Stomach (tissue), 4 donors: Measurements from ENCODE around the gene ARHGEF39.

Experiments
- POLR2A ChIP-seq, 4 donors: fragments of 450-650 bp; IDR thresholded peaks; one replicate each; pipeline ENCODE4 v1.6.1; 2016; ENCODE audit warnings: antibody characterized with exemption in 4 of 4, control low read depth in 2 of 4, mild to moderate bottlenecking in 1 of 4, moderate library complexity in 1 of 4
- POLR2AphosphoS5 ChIP-seq, 3 donors: sonication (generic); formaldehyde crosslinking; IDR thresholded peaks; one replicate each; pipeline ENCODE4 v1.6.1; 2016; ENCODE audit warnings: antibody characterized with exemption in 3 of 3
- TF ChIP-seq, protein P1 (sequence below), 7 experiments: fragments of 450-650 bp in 4 of 7; fragments of 200-600 bp in 3 of 7; sonication (generic) in 3 of 7; IDR thresholded peaks; one replicate each; pipeline ENCODE4 v1.5.1; 2016 to 2019; ENCODE audit warnings: antibody characterized with exemption in 7 of 7, control low read depth in 2 of 7, mild to moderate bottlenecking in 1 of 7

DNA sequence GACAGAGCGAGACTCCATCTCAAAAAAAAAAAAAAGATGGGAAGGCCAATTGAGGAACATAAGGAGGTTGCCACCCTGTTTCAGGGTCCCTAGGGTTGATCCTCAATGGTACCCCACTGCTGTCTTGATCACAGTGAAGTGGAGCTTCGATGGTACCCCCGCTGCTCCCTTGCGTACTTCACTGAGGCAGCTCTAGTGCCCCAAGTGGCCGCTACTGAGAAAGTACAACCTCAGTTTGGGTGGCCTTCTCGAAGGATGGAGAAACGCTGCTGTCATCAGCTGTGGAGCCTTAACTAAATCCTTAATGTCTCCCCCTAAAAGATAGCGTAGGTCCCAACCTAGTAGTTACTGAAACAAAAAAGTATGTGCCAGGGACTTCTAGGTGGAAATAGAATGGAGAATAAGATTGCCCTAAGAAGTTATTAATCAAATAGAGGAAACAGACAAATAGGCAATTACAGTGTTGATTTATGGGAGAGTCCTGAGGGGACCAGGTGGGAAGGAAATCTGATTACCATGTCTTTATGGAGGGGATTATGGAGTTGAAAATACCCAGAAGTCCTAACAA is 53.7 kb downstream of the ARHGEF39 start:
- TF ChIP-seq POLR2AphosphoS5 (IDR thresholded peaks at IDR 0.05) (peak in 1 of 3 donors; percentile 16), POLR2A (IDR thresholded peaks at IDR 0.05) (no peak)
- TF ChIP-seq, protein P1, sequence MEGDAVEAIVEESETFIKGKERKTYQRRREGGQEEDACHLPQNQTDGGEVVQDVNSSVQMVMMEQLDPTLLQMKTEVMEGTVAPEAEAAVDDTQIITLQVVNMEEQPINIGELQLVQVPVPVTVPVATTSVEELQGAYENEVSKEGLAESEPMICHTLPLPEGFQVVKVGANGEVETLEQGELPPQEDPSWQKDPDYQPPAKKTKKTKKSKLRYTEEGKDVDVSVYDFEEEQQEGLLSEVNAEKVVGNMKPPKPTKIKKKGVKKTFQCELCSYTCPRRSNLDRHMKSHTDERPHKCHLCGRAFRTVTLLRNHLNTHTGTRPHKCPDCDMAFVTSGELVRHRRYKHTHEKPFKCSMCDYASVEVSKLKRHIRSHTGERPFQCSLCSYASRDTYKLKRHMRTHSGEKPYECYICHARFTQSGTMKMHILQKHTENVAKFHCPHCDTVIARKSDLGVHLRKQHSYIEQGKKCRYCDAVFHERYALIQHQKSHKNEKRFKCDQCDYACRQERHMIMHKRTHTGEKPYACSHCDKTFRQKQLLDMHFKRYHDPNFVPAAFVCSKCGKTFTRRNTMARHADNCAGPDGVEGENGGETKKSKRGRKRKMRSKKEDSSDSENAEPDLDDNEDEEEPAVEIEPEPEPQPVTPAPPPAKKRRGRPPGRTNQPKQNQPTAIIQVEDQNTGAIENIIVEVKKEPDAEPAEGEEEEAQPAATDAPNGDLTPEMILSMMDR (IDR thresholded peaks at IDR 0.05) = peak in 5 of 7 experiments; percentile 22 to 53 (median 34)
